ENCODE results near the gene RDM1.

DNA sequence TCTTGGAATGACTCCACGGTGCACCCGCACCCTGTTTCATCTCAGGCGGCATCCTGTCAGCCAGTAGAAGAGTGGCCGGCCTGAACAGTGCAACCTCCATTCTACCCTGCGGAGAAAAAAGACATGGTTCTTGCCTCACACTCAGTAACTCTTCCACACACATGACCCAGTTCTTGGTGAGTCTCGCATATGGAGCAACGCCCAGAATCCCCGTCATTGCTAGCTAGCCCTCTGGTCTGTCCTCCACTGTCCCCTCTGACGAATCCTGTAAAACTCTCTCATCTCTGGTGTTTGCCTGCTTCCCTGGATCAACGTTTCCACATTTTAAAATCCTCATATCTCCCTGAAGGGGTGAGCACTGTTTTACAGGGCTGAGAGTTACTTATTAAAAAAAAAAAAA lies 4.2 kb upstream of the RDM1 start:
- TF ChIP-seq GABPA (IDR thresholded peaks at IDR 0.05; ENCODE audit: low read depth) (no peak), POLR2AphosphoS5 (IDR thresholded peaks at IDR 0.05; ENCODE audit: low read depth) (no peak), SPI1 (IDR thresholded peaks at IDR 0.05; ENCODE audit: borderline replicate concordance, low read depth) (no peak)
- TF ChIP-seq, protein P1, sequence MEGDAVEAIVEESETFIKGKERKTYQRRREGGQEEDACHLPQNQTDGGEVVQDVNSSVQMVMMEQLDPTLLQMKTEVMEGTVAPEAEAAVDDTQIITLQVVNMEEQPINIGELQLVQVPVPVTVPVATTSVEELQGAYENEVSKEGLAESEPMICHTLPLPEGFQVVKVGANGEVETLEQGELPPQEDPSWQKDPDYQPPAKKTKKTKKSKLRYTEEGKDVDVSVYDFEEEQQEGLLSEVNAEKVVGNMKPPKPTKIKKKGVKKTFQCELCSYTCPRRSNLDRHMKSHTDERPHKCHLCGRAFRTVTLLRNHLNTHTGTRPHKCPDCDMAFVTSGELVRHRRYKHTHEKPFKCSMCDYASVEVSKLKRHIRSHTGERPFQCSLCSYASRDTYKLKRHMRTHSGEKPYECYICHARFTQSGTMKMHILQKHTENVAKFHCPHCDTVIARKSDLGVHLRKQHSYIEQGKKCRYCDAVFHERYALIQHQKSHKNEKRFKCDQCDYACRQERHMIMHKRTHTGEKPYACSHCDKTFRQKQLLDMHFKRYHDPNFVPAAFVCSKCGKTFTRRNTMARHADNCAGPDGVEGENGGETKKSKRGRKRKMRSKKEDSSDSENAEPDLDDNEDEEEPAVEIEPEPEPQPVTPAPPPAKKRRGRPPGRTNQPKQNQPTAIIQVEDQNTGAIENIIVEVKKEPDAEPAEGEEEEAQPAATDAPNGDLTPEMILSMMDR (IDR thresholded peaks at IDR 0.05; ENCODE audit: insufficient read depth, low read length) = no peak
- TF ChIP-seq, protein P2, sequence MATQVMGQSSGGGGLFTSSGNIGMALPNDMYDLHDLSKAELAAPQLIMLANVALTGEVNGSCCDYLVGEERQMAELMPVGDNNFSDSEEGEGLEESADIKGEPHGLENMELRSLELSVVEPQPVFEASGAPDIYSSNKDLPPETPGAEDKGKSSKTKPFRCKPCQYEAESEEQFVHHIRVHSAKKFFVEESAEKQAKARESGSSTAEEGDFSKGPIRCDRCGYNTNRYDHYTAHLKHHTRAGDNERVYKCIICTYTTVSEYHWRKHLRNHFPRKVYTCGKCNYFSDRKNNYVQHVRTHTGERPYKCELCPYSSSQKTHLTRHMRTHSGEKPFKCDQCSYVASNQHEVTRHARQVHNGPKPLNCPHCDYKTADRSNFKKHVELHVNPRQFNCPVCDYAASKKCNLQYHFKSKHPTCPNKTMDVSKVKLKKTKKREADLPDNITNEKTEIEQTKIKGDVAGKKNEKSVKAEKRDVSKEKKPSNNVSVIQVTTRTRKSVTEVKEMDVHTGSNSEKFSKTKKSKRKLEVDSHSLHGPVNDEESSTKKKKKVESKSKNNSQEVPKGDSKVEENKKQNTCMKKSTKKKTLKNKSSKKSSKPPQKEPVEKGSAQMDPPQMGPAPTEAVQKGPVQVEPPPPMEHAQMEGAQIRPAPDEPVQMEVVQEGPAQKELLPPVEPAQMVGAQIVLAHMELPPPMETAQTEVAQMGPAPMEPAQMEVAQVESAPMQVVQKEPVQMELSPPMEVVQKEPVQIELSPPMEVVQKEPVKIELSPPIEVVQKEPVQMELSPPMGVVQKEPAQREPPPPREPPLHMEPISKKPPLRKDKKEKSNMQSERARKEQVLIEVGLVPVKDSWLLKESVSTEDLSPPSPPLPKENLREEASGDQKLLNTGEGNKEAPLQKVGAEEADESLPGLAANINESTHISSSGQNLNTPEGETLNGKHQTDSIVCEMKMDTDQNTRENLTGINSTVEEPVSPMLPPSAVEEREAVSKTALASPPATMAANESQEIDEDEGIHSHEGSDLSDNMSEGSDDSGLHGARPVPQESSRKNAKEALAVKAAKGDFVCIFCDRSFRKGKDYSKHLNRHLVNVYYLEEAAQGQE (IDR thresholded peaks at IDR 0.05; ENCODE audit: insufficient replicate concordance, low read depth) = no peak
